ENCODE data around the gene ATF5.

- TF ChIP-seq CTCF (IDR thresholded peaks at IDR 0.05; ENCODE audit: low read depth, low read length) (no peak), EZH2phosphoT487 (IDR thresholded peaks at IDR 0.05; ENCODE audit: low read depth) (no peak)
Measured at GRCh38 chr19:49891393-49891792, 37.6 kb upstream of the ATF5 start.

All from OCI-LY3 (cell line).